HG03108 (cell line): Measurements from ENCODE around the gene SPEM3.

ENCODE experiments used
- ATAC-seq: cut with Tn5 transposase; IDR thresholded peaks from one replicate; pipeline ENCODE4 v1.9.1; 2021; ENCODE audit warnings: moderate library complexity; ENCODE audit not compliant: unreplicated experiment

The SPEM3 gene

GRCh38 chr17:7419819-7420610, 8.6 kb upstream of the SPEM3 start, which contains the start of gene SPEM1:
TSS of gene SPEM1 (plus strand) at chr17:7420324. CDS start at chr17:7420385, 61 bp downstream.
- no peak for ATAC-seq

- ATAC-seq: no peak
These were observed 7.5 kb upstream of the SPEM3 start for GRCh38 chr17:7421186-7421585.

- ATAC-seq: no peak
These were observed 5.0 kb upstream of the SPEM3 start for GRCh38 chr17:7423679-7424078.

DNA sequence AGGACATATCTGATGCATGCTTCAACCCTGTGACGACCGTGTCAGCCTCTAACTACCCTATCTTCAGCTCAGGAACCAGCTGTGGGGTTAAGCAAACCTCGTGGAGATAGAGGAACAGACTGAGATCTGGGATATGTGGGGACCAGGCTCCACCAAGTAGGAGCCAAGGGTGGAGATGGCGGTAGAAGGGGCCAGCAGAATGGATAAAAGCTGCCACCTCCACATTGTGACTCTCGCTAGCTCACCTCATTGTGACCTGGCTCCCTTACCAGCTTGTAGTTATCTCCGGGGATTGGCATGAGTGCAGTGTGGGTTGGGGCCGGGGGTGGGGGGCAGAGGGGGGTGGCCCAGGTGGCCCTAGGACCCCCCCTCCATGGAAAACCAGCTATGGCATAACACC, 3.3 kb upstream of the SPEM3 start, which contains the start of gene SPEM2:
Gene SPEM2, plus strand, starts transcription at position 301 of the 400 bp plus-strand sequence. Its CDS starts 73 bp downstream, at position 374.
- ATAC-seq: no peak

DNA sequence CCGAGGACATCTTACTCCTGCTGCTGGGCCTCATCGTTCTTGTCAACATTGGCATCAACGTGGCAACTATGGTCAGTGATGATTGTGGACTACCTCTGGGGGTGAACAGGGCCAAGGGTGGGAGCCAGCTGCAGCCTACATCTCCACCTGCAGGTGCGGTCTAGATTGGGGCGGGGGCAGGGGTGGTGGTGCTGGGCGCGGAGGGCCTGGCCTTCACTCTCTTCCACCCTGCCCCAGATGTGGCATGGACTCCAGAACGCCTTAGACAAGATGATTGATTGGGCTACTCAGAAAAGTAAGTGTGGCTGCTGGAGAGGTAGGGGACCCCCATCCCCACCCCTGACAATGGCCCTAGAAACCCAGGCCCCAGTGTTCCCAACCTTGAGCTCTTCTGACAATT, 2.9 kb upstream of the SPEM3 start:
- ATAC-seq: no peak

DNA sequence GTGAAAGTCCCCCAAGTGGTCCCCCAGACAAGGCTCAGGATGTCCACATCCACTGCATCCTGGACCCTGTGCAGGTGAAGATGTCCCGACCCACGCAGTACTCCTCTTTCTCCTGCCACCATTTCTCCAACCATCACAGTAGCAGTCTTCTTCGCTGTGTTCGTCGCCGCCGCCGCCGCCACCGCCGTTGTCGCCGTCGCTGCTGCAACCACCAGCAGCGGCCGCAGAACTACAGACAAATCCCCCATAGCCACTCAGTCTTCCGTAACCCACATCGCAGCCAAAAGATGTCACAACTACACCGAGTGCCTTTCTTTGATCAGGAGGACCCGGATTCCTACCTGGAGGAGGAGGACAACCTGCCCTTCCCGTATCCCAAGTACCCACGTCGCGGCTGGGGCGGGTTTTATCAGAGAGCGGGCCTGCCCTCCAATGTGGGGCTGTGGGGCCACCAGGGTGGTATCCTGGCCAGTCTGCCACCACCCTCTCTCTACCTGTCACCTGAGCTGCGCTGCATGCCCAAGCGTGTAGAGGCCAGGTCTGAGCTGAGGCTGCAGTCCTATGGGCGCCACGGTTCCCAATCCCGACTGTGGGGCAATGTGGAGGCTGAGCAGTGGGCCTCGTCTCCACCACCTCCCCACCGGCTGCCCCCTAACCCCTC, 2.3 kb upstream of the SPEM3 start:
- no peak for ATAC-seq

DNA sequence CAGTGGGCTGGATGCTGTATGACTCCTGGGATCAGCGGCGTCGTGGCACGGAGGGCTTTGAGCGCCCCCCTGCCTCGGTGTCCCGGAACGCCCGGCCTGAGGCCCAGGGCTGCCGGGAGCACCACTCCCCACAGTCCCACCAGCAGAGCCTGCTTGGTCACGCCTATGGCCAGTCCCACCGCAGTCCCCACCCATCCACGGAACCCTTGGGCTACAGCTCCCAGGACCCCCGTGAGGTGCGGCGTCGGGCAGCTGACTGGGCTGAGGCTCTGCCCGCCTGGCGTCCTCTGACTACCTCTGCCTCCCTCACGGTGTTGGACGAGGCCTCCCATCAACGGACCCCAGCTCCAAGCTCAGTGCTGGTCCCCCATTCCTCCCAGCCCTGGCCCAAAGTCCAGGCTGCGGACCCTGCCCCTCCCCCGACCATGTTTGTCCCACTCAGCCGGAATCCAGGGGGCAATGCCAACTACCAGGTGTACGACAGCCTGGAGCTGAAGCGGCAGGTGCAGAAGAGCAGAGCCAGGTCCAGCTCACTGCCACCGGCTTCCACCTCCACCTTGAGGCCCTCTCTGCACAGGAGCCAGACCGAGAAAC, 1.7 kb upstream of the SPEM3 start:
- no peak for ATAC-seq

GRCh38 chr17:7427549-7427948, 1.1 kb upstream of the SPEM3 start:
- ATAC-seq: no peak

DNA sequence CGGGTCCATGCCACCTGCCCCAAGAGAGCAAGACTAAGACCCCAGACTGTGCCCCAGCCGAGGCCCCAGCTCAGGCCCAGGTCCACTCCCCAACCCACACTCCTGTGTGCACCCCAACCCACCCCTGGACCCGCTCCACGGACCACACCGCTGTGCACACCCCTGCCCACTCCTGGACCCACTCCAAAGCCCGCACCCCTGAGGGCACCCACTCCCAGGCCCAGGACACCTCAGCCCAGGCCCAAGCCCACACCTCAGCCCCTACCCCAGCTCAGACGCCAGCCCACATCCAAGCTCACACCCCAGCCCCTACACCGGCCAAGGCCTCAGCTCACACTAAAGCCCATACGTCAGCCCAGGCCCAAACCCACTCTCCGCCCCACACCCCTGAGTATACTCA, 1.1 kb downstream of the SPEM3 start:
- no peak for ATAC-seq

DNA sequence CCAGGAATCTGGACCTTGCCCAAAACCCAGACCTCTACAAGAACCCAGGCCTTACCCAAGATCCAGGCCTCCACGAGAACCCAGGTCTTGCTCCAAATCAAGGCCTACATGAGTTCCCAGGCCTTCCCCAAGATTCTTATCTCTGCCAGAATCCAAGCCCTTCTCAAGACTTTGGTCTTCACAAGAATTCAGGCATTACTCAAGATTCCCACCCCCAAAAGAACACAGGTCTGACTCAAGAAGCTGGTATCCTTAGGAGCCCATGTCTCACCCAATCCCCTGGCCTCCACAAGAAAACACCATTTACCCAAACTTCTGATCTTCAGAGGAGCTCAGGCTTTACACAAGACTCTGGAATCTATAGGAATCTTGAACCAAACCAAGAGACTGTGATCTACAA, 2.6 kb downstream of the SPEM3 start:
- no peak for ATAC-seq

GRCh38 chr17:7432296-7432695, 3.6 kb downstream of the SPEM3 start:
- ATAC-seq: no peak

DNA sequence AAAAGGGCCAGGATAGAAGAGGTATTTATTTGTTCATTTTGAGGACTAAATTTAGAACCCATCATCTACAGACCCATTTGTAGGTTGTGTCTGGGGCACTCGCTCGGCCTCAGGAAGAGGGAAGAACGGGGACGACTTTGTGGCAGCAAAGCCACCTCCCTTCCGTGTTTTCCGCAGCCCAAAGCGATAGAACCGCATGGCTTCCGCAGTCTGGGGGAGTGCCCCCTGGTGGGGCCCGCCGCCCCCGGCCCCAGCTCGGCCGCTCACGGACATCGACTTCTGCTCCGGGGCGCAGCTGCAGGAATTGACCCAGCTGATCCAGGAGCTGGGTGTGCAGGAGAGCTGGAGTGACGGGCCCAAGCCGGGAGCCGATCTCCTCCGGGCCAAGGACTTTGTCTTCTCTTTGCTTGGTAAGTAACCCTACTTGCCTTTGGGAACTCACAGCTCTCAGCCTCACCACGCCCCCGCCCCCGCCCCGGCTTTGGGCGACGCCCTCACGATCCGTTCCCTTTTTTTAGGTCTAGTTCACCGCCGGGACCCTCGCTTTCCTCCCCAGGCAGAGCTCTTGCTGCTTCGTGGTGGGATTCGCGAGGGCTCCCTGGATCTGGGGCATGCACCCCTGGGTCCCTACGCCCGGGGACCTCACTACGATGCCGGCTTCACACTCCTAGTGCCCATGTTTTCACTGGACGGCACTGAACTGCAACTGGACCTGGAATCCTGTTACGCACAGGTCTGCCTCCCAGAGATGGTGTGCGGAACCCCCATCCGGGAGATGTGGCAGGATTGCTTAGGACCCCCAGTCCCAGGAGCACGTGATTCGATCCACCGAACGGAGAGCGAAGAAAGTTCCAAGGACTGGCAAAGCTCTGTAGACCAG, 7.3 kb downstream of the SPEM3 start:
- peak; percentile 13 for ATAC-seq

DNA sequence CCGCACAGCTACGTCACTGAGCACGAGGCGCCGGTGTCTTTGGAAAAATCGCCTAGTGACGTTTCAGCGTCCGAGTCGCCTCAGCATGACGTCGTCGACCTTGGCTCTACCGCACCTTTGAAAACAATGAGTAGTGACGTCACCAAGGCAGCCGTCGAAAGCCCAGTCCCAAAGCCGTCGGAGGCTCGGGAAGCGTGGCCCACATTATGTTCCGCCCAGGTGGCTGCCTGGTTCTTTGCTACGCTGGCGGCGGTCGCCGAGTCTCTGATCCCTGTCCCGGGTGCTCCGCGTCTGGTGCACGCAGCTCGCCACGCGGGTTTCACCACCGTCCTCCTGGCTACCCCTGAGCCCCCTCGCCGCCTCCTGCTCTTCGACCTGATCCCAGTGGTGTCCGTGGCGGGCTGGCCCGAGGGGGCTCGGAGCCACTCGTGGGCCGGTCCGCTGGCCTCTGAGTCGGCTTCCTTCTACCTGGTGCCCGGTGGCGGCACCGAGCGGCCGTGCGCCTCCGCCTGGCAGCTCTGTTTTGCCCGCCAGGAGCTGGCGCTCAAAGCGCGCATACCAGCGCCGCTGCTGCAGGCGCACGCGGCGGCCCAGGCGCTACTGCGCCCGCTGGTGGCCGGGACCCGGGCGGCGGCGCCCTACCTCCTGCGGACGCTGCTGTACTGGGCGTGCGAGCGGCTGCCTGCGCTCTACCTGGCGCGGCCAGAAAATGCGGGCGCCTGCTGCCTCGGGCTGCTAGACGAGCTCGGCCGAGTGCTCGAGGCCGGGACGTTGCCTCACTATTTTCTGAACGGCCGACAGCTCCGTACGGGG, 8.1 kb downstream of the SPEM3 start:
- ATAC-seq: peak; percentile 39

DNA sequence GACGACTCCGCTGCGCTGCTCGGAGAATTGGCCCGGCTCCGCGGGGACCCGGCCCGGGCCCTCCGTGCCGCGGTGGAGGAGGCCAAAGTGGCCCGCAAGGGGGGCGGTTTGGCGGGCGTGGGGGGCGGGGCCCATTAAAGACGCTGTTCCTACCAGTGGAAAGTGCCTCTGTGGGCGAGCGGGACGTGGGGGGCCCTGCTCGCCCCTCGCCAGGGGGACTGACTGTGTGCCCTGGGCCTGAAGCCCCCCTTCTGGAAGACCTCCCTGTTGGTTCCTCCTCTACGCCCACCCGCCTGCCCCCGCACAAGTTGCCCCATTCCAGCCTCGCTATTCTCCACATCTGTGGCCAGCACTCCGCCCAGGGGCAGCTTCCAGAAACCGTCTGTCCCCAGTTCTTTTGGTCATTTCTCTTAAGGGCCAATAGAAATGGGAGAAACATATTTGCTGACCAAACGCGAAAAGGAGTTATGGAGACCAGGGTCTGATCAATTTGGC, 8.8 kb downstream of the SPEM3 start:
- no peak for ATAC-seq

- ATAC-seq: no peak
These were observed 9.4 kb downstream of the SPEM3 start for GRCh38 chr17:7437950-7438614.

GRCh38 chr17:7438656-7439460, 10.2 kb downstream of the SPEM3 start:
- ATAC-seq: no peak

DNA sequence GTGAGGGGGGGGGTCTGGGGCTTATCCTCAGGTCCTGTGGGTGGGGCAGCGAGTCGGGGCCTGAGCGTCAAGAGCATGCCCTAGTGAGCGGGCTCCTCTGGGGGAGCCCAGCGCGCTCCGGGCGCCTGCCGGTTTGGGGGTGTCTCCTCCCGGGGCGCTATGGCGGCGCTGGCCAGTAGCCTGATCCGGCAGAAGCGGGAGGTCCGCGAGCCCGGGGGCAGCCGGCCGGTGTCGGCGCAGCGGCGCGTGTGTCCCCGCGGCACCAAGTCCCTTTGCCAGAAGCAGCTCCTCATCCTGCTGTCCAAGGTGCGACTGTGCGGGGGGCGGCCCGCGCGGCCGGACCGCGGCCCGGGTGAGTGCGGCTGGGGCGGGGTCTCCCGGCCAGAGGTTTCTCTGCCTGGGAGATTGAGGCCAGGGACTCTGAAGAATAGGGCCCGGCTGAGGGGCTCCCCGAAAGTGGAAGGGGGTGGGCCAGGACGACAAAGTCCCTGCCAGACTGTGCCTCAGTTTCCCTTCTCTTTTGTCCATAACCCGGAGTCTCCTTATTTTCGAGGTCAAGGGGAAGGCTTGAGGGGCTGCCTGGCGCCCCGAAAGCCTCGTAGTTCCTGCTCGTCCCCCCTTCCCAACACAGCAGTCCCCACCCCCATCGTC, 10.9 kb downstream of the SPEM3 start, which contains the start of gene FGF11:
Gene FGF11, plus strand, starts transcription at position 51 of the 651 bp plus-strand sequence. Its CDS starts 109 bp downstream, at position 160.
- ATAC-seq: no peak
